ENCODE measurements around the gene ACO2. TPM values are rescaled to one million over a fixed set of nuclear protein-coding genes. Genes with fewer than 3 reads are reported as not detected.
A peak's percentile ranks its signal among the peaks of the same experiment; 100 is the strongest.

Gene ACO2
- total and polyA plus RNA-seq, 2 of the 13 experiments (the other 11 are each of a cell fraction or from before 2014, with no cell fraction given), result 19.2 to 45.6 TPM

DNA sequence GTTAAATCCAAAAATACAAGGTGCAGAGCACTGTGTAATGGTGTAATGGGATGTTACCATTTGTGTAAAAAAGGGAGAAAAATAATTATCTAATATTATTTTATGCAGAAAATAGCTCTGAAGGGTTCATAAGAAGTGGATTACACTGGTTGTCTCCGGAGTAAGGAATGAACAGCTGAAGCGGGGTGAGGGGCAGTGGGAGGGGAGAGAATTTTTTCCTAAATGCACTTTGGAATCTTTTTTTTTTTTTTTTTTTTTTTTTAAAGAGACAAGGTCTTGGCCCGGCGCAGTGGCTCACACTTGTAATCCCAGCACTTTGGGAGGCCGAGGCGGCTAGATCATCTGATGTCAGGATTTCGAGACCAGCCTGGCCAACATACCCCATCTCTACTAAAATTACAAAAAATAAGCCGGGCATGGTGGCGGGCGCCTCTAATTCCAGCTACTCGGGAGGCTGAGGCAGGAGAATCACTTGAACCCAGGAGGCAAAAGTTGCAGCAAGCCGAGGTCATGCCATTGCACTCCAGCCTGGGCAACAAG, 82.1 kb downstream of the ACO2 start (continued):
- TF ChIP-seq PHF21A (CRISPR knock-in tag; IDR thresholded peaks at IDR 0.05), result no peak; the same call in 1 of the 2 replicates
- no peak for TF ChIP-seq ZNF446 (CRISPR knock-in tag; IDR thresholded peaks at IDR 0.05)
- no peak for TF ChIP-seq BRD4 (CRISPR knock-in tag; IDR thresholded peaks at IDR 0.05)
- TF ChIP-seq, protein P1, sequence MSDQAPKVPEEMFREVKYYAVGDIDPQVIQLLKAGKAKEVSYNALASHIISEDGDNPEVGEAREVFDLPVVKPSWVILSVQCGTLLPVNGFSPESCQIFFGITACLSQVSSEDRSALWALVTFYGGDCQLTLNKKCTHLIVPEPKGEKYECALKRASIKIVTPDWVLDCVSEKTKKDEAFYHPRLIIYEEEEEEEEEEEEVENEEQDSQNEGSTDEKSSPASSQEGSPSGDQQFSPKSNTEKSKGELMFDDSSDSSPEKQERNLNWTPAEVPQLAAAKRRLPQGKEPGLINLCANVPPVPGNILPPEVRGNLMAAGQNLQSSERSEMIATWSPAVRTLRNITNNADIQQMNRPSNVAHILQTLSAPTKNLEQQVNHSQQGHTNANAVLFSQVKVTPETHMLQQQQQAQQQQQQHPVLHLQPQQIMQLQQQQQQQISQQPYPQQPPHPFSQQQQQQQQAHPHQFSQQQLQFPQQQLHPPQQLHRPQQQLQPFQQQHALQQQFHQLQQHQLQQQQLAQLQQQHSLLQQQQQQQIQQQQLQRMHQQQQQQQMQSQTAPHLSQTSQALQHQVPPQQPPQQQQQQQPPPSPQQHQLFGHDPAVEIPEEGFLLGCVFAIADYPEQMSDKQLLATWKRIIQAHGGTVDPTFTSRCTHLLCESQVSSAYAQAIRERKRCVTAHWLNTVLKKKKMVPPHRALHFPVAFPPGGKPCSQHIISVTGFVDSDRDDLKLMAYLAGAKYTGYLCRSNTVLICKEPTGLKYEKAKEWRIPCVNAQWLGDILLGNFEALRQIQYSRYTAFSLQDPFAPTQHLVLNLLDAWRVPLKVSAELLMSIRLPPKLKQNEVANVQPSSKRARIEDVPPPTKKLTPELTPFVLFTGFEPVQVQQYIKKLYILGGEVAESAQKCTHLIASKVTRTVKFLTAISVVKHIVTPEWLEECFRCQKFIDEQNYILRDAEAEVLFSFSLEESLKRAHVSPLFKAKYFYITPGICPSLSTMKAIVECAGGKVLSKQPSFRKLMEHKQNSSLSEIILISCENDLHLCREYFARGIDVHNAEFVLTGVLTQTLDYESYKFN (CRISPR knock-in tag; conservative IDR thresholded peaks at IDR 0.05), result peak; percentile 57
- TF ChIP-seq PCBP1 (IDR thresholded peaks at IDR 0.05; ENCODE audit: borderline replicate concordance, low read depth, low read length), result no peak
- TF ChIP-seq WIZ (CRISPR knock-in tag; IDR thresholded peaks at IDR 0.05), result no peak
- TF ChIP-seq, protein P2, sequence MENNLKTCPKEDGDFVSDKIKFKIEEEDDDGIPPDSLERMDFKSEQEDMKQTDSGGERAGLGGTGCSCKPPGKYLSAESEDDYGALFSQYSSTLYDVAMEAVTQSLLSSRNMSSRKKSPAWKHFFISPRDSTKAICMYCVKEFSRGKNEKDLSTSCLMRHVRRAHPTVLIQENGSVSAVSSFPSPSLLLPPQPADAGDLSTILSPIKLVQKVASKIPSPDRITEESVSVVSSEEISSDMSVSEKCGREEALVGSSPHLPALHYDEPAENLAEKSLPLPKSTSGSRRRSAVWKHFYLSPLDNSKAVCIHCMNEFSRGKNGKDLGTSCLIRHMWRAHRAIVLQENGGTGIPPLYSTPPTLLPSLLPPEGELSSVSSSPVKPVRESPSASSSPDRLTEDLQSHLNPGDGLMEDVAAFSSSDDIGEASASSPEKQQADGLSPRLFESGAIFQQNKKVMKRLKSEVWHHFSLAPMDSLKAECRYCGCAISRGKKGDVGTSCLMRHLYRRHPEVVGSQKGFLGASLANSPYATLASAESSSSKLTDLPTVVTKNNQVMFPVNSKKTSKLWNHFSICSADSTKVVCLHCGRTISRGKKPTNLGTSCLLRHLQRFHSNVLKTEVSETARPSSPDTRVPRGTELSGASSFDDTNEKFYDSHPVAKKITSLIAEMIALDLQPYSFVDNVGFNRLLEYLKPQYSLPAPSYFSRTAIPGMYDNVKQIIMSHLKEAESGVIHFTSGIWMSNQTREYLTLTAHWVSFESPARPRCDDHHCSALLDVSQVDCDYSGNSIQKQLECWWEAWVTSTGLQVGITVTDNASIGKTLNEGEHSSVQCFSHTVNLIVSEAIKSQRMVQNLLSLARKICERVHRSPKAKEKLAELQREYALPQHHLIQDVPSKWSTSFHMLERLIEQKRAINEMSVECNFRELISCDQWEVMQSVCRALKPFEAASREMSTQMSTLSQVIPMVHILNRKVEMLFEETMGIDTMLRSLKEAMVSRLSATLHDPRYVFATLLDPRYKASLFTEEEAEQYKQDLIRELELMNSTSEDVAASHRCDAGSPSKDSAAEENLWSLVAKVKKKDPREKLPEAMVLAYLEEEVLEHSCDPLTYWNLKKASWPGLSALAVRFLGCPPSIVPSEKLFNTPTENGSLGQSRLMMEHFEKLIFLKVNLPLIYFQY (CRISPR knock-in tag; IDR thresholded peaks at IDR 0.05; ENCODE audit: borderline replicate concordance), result no peak
- TF ChIP-seq ZC3H13 (CRISPR knock-in tag; IDR thresholded peaks at IDR 0.05), result no peak
- no peak for TF ChIP-seq MBD4 (IDR thresholded peaks at IDR 0.05; ENCODE audit: borderline replicate concordance, low read length)

Data from HepG2 (cell line).